ENCODE data around the gene TTC39B. TPM values are rescaled to one million over a fixed set of nuclear protein-coding genes. Genes with fewer than 3 reads are reported as not detected.

Gene TTC39B
- total RNA-seq, 1 donor from 2014 or later = 8.7 TPM

GRCh38 chr9:15264918-15265317, 42.1 kb downstream of the TTC39B start:
- Histone ChIP-seq H3K36me3 (ENCODE audit: control insufficient read depth, insufficient read depth, low read length) (no peaks in the 10 kb centered on the region), H3K27me3 (ENCODE audit: control insufficient read depth, insufficient read depth, low read length) (no peaks in the 10 kb centered on the region), H3K4me3 (ENCODE audit: low read depth, low read length) (no peak overlapping the region)
- no peak for DNase-seq (ENCODE audit: low read depth)
- no peak for FAIRE-seq
- TF ChIP-seq, protein P1, sequence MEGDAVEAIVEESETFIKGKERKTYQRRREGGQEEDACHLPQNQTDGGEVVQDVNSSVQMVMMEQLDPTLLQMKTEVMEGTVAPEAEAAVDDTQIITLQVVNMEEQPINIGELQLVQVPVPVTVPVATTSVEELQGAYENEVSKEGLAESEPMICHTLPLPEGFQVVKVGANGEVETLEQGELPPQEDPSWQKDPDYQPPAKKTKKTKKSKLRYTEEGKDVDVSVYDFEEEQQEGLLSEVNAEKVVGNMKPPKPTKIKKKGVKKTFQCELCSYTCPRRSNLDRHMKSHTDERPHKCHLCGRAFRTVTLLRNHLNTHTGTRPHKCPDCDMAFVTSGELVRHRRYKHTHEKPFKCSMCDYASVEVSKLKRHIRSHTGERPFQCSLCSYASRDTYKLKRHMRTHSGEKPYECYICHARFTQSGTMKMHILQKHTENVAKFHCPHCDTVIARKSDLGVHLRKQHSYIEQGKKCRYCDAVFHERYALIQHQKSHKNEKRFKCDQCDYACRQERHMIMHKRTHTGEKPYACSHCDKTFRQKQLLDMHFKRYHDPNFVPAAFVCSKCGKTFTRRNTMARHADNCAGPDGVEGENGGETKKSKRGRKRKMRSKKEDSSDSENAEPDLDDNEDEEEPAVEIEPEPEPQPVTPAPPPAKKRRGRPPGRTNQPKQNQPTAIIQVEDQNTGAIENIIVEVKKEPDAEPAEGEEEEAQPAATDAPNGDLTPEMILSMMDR (IDR thresholded peaks at IDR 0.05; ENCODE audit: insufficient read depth, low read length, severe bottlenecking) = no peak

- DNase-seq (ENCODE audit: low read depth) (no peak), FAIRE-seq (no peak)
- TF ChIP-seq, protein P1 (IDR thresholded peaks at IDR 0.05; ENCODE audit: insufficient read depth, low read length, severe bottlenecking) = no peak
- Histone ChIP-seq H3K4me3 (ENCODE audit: low read depth, low read length) (no peak overlapping the region), H3K27me3 (ENCODE audit: control insufficient read depth, insufficient read depth, low read length) (no peaks in the 10 kb centered on the region), H3K36me3 (ENCODE audit: control insufficient read depth, insufficient read depth, low read length) (peaks cover 2% of the 10 kb centered on the region)
Observed at GRCh38 chr9:15262581-15262980, 44.4 kb downstream of the TTC39B start.

DNA sequence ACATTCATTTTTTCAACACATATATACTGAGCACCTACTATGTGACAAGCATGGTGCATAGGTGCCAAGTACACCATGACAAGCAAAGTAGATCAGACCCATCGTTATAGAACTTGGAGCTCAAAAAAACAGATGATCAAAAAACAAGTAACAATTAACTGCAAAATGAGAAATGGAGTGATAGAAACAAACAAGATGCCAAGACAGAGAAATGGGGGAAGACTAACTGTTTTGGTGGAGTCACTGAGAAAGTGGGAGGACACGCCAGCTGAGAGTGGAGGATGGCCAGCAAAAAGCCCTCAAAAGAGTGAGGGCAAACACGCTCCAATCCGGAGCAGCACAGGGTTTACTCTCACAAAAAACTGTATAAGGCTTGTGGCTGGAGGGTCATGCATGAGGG, 50.6 kb downstream of the TTC39B start:
- H3K36me3 ChIP-seq (ENCODE audit: control insufficient read depth, insufficient read depth, low read length) = peaks cover 2% of the 10 kb centered on the region
- FAIRE-seq = no peak
- TF ChIP-seq, protein P1 (IDR thresholded peaks at IDR 0.05; ENCODE audit: insufficient read depth, low read length, severe bottlenecking) = no peak
- no peak overlapping the region for H3K4me3 ChIP-seq (ENCODE audit: low read depth, low read length)
- no peaks in the 10 kb centered on the region for H3K27me3 ChIP-seq (ENCODE audit: control insufficient read depth, insufficient read depth, low read length)
- DNase-seq (ENCODE audit: low read depth) = no peak

GRCh38 chr9:15253786-15254185, 53.2 kb downstream of the TTC39B start:
- DNase-seq (ENCODE audit: low read depth) (no peak), FAIRE-seq (no peak)
- Histone ChIP-seq H3K27me3 (ENCODE audit: control insufficient read depth, insufficient read depth, low read length) (no peaks in the 10 kb centered on the region), H3K4me3 (ENCODE audit: low read depth, low read length) (no peak overlapping the region), H3K36me3 (ENCODE audit: control insufficient read depth, insufficient read depth, low read length) (peaks cover 2% of the 10 kb centered on the region)
- TF ChIP-seq, protein P1 (IDR thresholded peaks at IDR 0.05; ENCODE audit: insufficient read depth, low read length, severe bottlenecking) = no peak

DNA sequence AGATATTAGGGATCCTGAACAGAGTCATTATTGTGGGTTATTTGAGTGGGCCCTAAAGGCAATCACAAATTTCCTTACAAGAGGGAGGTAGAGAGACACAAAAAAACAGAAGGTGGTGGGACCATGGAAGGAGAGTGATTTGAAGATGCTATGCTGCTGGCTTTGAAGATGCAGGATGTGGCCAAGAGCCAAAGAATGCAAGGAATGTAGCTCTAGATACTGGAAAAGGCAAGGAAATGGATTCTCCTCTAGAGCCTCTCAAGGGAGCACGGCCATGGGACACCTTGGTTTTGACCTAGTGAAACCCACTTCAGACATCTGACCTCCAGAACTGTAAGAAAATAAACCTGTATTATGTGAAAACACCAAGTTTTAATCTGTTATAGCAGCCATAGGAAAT, 53.8 kb downstream of the TTC39B start:
- Histone ChIP-seq H3K4me3 (ENCODE audit: low read depth, low read length) (no peak overlapping the region), H3K27me3 (ENCODE audit: control insufficient read depth, insufficient read depth, low read length) (no peaks in the 10 kb centered on the region), H3K36me3 (ENCODE audit: control insufficient read depth, insufficient read depth, low read length) (no peaks in the 10 kb centered on the region)
- FAIRE-seq (no peak), DNase-seq (ENCODE audit: low read depth) (no peak)
- TF ChIP-seq, protein P1 (IDR thresholded peaks at IDR 0.05; ENCODE audit: insufficient read depth, low read length, severe bottlenecking) = no peak

- FAIRE-seq = no peak
- TF ChIP-seq, protein P1 (IDR thresholded peaks at IDR 0.05; ENCODE audit: insufficient read depth, low read length, severe bottlenecking) = no peak
- no peak for DNase-seq (ENCODE audit: low read depth)
- no peaks in the 10 kb centered on the region for H3K27me3 ChIP-seq (ENCODE audit: control insufficient read depth, insufficient read depth, low read length)
- H3K36me3 ChIP-seq (ENCODE audit: control insufficient read depth, insufficient read depth, low read length) = no peaks in the 10 kb centered on the region
- no peak overlapping the region for H3K4me3 ChIP-seq (ENCODE audit: low read depth, low read length)
Observed at GRCh38 chr9:15249981-15250380, 57.0 kb downstream of the TTC39B start.

Data from bronchial epithelial cell (primary cell).